ENCODE results near the gene THADA.

DNA sequence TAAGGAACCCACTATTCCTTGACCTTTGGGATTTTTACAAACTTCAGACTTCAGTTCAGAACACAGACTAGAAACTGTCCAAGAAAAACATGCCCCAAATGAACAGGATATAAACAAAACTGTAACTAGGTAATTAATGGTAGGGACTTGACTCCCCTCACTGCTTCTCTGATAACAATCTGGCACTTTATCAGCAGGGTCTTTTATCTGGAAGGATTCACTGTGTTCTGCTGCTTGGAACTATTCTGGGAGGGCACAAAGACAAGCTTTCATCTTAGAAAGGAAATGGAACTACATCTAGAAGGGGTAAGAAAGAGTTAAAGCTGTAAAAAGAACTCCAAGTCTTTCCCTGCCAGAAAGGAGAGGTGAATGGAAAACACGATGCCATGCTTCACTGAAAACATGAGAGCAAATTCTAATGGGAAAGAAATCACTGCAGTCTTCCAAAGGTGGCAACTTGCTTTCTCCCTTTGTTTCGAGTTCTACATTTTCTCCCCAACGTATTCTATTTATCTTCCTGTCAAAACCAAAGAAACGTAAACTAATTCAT, 181.2 kb downstream of the THADA start:
- TF ChIP-seq CTCF (optimal IDR thresholded peaks at IDR 0.05 in 1 of 3, IDR thresholded peaks at IDR 0.05 in 1 of 3, conservative IDR thresholded peaks at IDR 0.05 in 1 of 3; ENCODE audit: extremely low read depth in 1 of 3, insufficient read depth in 2 of 3, low read length in 3 of 3) (no peak), EZH2 (IDR thresholded peaks at IDR 0.05; ENCODE audit: low read length) (no peak)

All from keratinocyte (primary cell).